HEK293 (cell line): ENCODE measurements around the gene PSD2.

Experiments used
- FEZF1 ChIP-seq: fragments of 450-650 bp; formaldehyde crosslinking; IDR thresholded peaks from 2 replicates; pipeline ENCODE4 v1.5.1; 2016; ENCODE audit warnings: missing biosample characterization, missing genetic modification characterization
- GLI2 ChIP-seq: fragments of 450-650 bp; formaldehyde crosslinking; IDR thresholded peaks from 2 replicates; pipeline ENCODE4; 2017; ENCODE audit warnings: missing biosample characterization, missing genetic modification characterization, low read depth, borderline replicate concordance
- HIC1 ChIP-seq: fragments of 450-650 bp; formaldehyde crosslinking; IDR thresholded peaks from 2 replicates; pipeline ENCODE4 v1.5.1; 2016; ENCODE audit warnings: missing biosample characterization, missing genetic modification characterization
- IKZF3 ChIP-seq: fragments of 450-650 bp; IDR thresholded peaks from 2 replicates; pipeline ENCODE4 v1.5.0; 2018; ENCODE audit warnings: missing biosample characterization, mild to moderate bottlenecking, missing genetic modification characterization, moderate library complexity
- KLF10 ChIP-seq: fragments of 450-650 bp; IDR thresholded peaks from 2 replicates; pipeline ENCODE4 v1.5.1; 2018; ENCODE audit warnings: missing biosample characterization, mild to moderate bottlenecking, missing genetic modification characterization
- KLF8 ChIP-seq: fragments of 450-650 bp; formaldehyde crosslinking; IDR thresholded peaks from 2 replicates; pipeline ENCODE4 v1.5.1; 2016; ENCODE audit warnings: missing biosample characterization, missing genetic modification characterization
- MYNN ChIP-seq: fragments of 450-650 bp; formaldehyde crosslinking; IDR thresholded peaks from 2 replicates; pipeline ENCODE4 v1.5.1; 2016; ENCODE audit warnings: missing biosample characterization, missing genetic modification characterization, borderline replicate concordance
- TSHZ1 ChIP-seq: fragments of 450-650 bp; formaldehyde crosslinking; IDR thresholded peaks from 2 replicates; pipeline ENCODE4 v1.5.1; 2016; ENCODE audit warnings: missing biosample characterization, missing genetic modification characterization, borderline replicate concordance
- YY2 ChIP-seq: fragments of 450-650 bp; formaldehyde crosslinking; IDR thresholded peaks from 2 replicates; pipeline ENCODE4 v1.5.1; 2016; ENCODE audit warnings: missing biosample characterization, missing genetic modification characterization
- ZBTB11 ChIP-seq: fragments of 450-650 bp; formaldehyde crosslinking; conservative IDR thresholded peaks from 2 replicates; pipeline ENCODE4 v1.5.1; 2016; ENCODE audit warnings: low read depth, missing biosample characterization, missing genetic modification characterization
- ZBTB20 ChIP-seq: fragments of 450-650 bp; formaldehyde crosslinking; IDR thresholded peaks from 2 replicates; pipeline ENCODE4 v1.5.1; 2016; ENCODE audit warnings: missing biosample characterization, missing genetic modification characterization
- ZEB2 ChIP-seq: fragments of 450-650 bp; formaldehyde crosslinking; IDR thresholded peaks from 2 replicates; pipeline ENCODE4 v1.5.1; 2016; ENCODE audit warnings: missing biosample characterization, missing genetic modification characterization
- ZNF133 ChIP-seq: fragments of 450-650 bp; formaldehyde crosslinking; IDR thresholded peaks from 2 replicates; pipeline ENCODE4 v1.5.1; 2016; ENCODE audit warnings: missing biosample characterization, missing genetic modification characterization
- ZNF140 ChIP-seq: fragments of 450-650 bp; formaldehyde crosslinking; IDR thresholded peaks from 2 replicates; pipeline ENCODE4 v1.5.1; 2016; ENCODE audit warnings: missing biosample characterization, missing genetic modification characterization
- ZNF169 ChIP-seq: fragments of 450-650 bp; formaldehyde crosslinking; IDR thresholded peaks from 2 replicates; pipeline ENCODE4 v1.5.1; 2016; ENCODE audit warnings: missing biosample characterization, missing genetic modification characterization
- ZNF19 ChIP-seq: fragments of 450-650 bp; formaldehyde crosslinking; IDR thresholded peaks from 2 replicates; pipeline ENCODE4; 2016; ENCODE audit warnings: missing biosample characterization, missing genetic modification characterization, low read depth
- ZNF2 ChIP-seq: fragments of 450-650 bp; formaldehyde crosslinking; IDR thresholded peaks from 2 replicates; pipeline ENCODE4 v1.5.1; 2016; ENCODE audit warnings: missing biosample characterization, missing genetic modification characterization
- ZNF202 ChIP-seq: fragments of 450-650 bp; formaldehyde crosslinking; IDR thresholded peaks from 2 replicates; pipeline ENCODE4 v1.5.1; 2016; ENCODE audit warnings: missing biosample characterization, missing genetic modification characterization, borderline replicate concordance
- ZNF248 ChIP-seq: fragments of 450-650 bp; formaldehyde crosslinking; IDR thresholded peaks from 2 replicates; pipeline ENCODE4 v1.5.1; 2017; ENCODE audit warnings: missing biosample characterization, missing genetic modification characterization
- ZNF341 ChIP-seq: fragments of 450-650 bp; formaldehyde crosslinking; IDR thresholded peaks from 2 replicates; pipeline ENCODE4; 2016; ENCODE audit warnings: low read depth, missing biosample characterization, missing genetic modification characterization
- ZNF354C ChIP-seq: fragments of 450-650 bp; formaldehyde crosslinking; IDR thresholded peaks from 2 replicates; pipeline ENCODE4 v1.5.1; 2016; ENCODE audit warnings: missing biosample characterization, missing genetic modification characterization, low read depth, borderline replicate concordance
- ZNF416 ChIP-seq: fragments of 450-650 bp; formaldehyde crosslinking; IDR thresholded peaks from 2 replicates; pipeline ENCODE4 v1.5.1; 2016; ENCODE audit warnings: missing biosample characterization, missing genetic modification characterization
- ZNF488 ChIP-seq: fragments of 450-650 bp; formaldehyde crosslinking; IDR thresholded peaks from 2 replicates; pipeline ENCODE4 v1.5.1; 2016; ENCODE audit warnings: missing biosample characterization, missing genetic modification characterization
- ZNF514 ChIP-seq: fragments of 450-650 bp; formaldehyde crosslinking; IDR thresholded peaks from 2 replicates; pipeline ENCODE4 v1.5.1; 2016; ENCODE audit warnings: missing biosample characterization, missing genetic modification characterization
- ZNF549 ChIP-seq: fragments of 450-650 bp; IDR thresholded peaks from 2 replicates; pipeline ENCODE4 v1.5.1; 2018; ENCODE audit warnings: missing biosample characterization, missing genetic modification characterization, mild to moderate bottlenecking, inconsistent platforms, moderate library complexity
- ZNF585B ChIP-seq: fragments of 450-650 bp; formaldehyde crosslinking; IDR thresholded peaks from 2 replicates; pipeline ENCODE4 v1.5.1; 2016; ENCODE audit warnings: missing biosample characterization, missing genetic modification characterization
- ZNF610 ChIP-seq: fragments of 450-650 bp; formaldehyde crosslinking; IDR thresholded peaks from 2 replicates; pipeline ENCODE4 v1.5.1; 2016; ENCODE audit warnings: missing biosample characterization, missing genetic modification characterization, borderline replicate concordance
- ZNF660 ChIP-seq: fragments of 450-650 bp; IDR thresholded peaks from 2 replicates; pipeline ENCODE4 v1.5.1; 2018; ENCODE audit warnings: missing biosample characterization, mild to moderate bottlenecking, missing genetic modification characterization
- ZNF747 ChIP-seq: fragments of 450-650 bp; formaldehyde crosslinking; IDR thresholded peaks from 2 replicates; pipeline ENCODE4 v1.5.1; 2016; ENCODE audit warnings: missing biosample characterization, missing genetic modification characterization
- ZNF792 ChIP-seq: fragments of 450-650 bp; formaldehyde crosslinking; IDR thresholded peaks from 2 replicates; pipeline ENCODE4 v1.5.1; 2016; ENCODE audit warnings: missing biosample characterization, missing genetic modification characterization

PSD2 gene

GRCh38 chr5:139765409-139766217, 30.0 kb upstream of the PSD2 start (continued):
- TF ChIP-seq TSHZ1 (tag by site-specific recombination) (peak; percentile 40; the same call in 1 of the 2 replicates), ZNF660 (tag by site-specific recombination) (peak; percentile 75), ZNF133 (tag by site-specific recombination) (no peak), ZNF2 (tag by site-specific recombination) (peak; percentile 98), ZEB2 (tag by site-specific recombination) (peak; percentile 92), MYNN (tag by site-specific recombination) (no peak), ZNF792 (tag by site-specific recombination) (no peak), ZNF341 (tag by site-specific recombination) (no peak), FEZF1 (tag by site-specific recombination) (no peak), ZNF416 (tag by site-specific recombination) (no peak), ZNF585B (tag by site-specific recombination) (no peak), IKZF3 (tag by site-specific recombination) (no peak), ZNF169 (no peak), ZNF202 (no peak), KLF8 (tag by site-specific recombination) (peak; percentile 73; the same call in 1 of the 2 replicates), ZNF19 (tag by site-specific recombination) (no peak), ZNF610 (tag by site-specific recombination) (peak; percentile 73; the same call in 1 of the 2 replicates), ZNF549 (tag by site-specific recombination) (no peak), ZBTB11 (tag by site-specific recombination) (peak; percentile 48; the same call in 1 of the 2 replicates), GLI2 (tag by site-specific recombination) (no peak), ZNF514 (tag by site-specific recombination) (no peak), ZNF140 (tag by site-specific recombination) (no peak), ZNF354C (tag by site-specific recombination) (no peak), KLF10 (tag by site-specific recombination) (no peak; the same call in 1 of the 2 replicates), YY2 (tag by site-specific recombination) (no peak), ZBTB20 (no peak), ZNF488 (no peak), HIC1 (peak; percentile 83; the same call in 1 of the 2 replicates), ZNF248 (tag by site-specific recombination) (no peak), ZNF747 (tag by site-specific recombination) (no peak)
